ENCODE data around the gene IMMP2L. TPM values are rescaled to one million over a fixed set of nuclear protein-coding genes. Genes with fewer than 3 reads are reported as not detected.

Gene IMMP2L
- total RNA-seq, 1 donor from 2014 or later = 11.9 TPM

- Mint-ChIP-seq H3K4me1 (peaks cover 9% of the 10 kb centered on the region), H3K27me3 (ENCODE audit: low read depth) (no peaks in the 10 kb centered on the region), H3K36me3 (ENCODE audit: low read depth) (no peaks in the 10 kb centered on the region), H3K4me3 (no peak overlapping the region), H3K9me3 (no peaks in the 10 kb centered on the region), H3K27ac (ENCODE audit: unreplicated experiment) (no peak overlapping the region)
- no peak for DNase-seq (ENCODE audit: low read depth, low spot score)
- TF ChIP-seq CTCF (conservative IDR thresholded peaks at IDR 0.05) = no peak
These were observed 549.3 kb downstream of the IMMP2L start for GRCh38 chr7:111012799-111013675.

DNA sequence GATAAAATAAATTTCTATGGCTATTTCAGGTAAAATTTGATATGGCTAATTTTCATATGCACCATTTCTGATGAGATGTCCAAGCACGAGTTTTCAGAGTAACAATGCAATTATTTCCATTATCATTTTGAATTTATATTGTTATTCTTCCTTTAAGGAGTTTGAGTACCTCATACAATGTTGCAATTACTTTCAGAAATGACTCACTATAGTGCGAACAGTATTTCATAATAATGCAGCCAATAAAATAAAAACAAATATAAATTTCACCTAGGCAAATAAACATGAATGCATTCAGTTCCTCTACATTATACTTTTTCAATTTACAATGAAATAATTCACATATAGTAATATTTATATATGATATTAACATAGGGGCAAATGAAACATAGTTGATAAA lies 550.1 kb downstream of the IMMP2L start:
- Mint-ChIP-seq H3K9me3 (no peaks in the 10 kb centered on the region), H3K27ac (ENCODE audit: unreplicated experiment) (no peak overlapping the region), H3K4me3 (no peak overlapping the region), H3K4me1 (peaks cover 9% of the 10 kb centered on the region), H3K36me3 (ENCODE audit: low read depth) (no peaks in the 10 kb centered on the region), H3K27me3 (ENCODE audit: low read depth) (no peaks in the 10 kb centered on the region)
- no peak for TF ChIP-seq CTCF (conservative IDR thresholded peaks at IDR 0.05)
- no peak for DNase-seq (ENCODE audit: low read depth, low spot score)

DNA sequence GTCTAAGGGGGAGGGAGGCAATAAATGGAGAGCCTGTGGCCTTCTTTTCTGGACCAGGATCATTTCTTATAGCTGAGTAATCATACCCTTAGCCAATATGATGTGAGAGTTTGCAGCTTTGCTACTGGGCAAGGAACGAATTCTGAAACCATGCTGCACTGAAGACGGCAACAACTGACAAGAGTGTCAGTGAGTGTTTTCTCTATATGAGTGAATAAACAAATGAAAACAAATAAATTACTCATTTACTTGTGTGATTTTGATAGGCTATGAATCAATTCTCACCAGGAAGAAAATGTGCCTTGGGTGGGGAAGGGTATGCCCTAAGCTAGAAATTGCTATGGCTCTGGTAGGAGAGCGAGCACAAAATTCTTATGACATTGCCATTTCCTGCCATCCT lies 550.8 kb downstream of the IMMP2L start:
- H3K4me3 Mint-ChIP-seq = no peak overlapping the region
- H3K36me3 Mint-ChIP-seq (ENCODE audit: low read depth) = no peaks in the 10 kb centered on the region
- no peaks in the 10 kb centered on the region for H3K27me3 Mint-ChIP-seq (ENCODE audit: low read depth)
- no peaks in the 10 kb centered on the region for H3K9me3 Mint-ChIP-seq
- no peak for DNase-seq (ENCODE audit: low read depth, low spot score)
- peaks cover 9% of the 10 kb centered on the region for H3K4me1 Mint-ChIP-seq
- TF ChIP-seq CTCF (conservative IDR thresholded peaks at IDR 0.05) = no peak
- H3K27ac Mint-ChIP-seq (ENCODE audit: unreplicated experiment) = no peak overlapping the region

DNA sequence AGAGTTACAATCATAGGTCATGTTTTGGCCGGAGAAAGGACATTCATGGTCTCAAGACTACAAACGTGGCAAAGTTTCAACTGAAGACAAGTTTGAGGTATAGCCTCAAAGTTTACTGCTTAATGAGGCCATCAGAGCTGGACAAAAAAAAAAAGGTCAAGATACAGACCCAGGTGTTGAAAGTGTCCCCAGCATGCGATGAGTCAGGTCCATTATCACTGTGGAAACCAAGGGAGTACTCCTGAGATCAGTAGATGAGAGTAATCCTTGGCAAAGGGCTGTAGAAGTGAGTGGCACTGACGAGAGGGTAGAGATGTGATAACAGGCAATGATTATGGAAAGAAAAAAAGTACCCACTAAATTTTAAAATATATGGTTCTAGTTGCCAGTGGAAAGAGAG lies 551.5 kb downstream of the IMMP2L start:
- Mint-ChIP-seq H3K9me3 (no peaks in the 10 kb centered on the region), H3K36me3 (ENCODE audit: low read depth) (no peaks in the 10 kb centered on the region), H3K27me3 (ENCODE audit: low read depth) (no peaks in the 10 kb centered on the region), H3K4me1 (peaks cover 9% of the 10 kb centered on the region), H3K4me3 (no peak overlapping the region), H3K27ac (ENCODE audit: unreplicated experiment) (no peak overlapping the region)
- no peak for TF ChIP-seq CTCF (conservative IDR thresholded peaks at IDR 0.05)
- DNase-seq (ENCODE audit: low read depth, low spot score) = no peak

DNA sequence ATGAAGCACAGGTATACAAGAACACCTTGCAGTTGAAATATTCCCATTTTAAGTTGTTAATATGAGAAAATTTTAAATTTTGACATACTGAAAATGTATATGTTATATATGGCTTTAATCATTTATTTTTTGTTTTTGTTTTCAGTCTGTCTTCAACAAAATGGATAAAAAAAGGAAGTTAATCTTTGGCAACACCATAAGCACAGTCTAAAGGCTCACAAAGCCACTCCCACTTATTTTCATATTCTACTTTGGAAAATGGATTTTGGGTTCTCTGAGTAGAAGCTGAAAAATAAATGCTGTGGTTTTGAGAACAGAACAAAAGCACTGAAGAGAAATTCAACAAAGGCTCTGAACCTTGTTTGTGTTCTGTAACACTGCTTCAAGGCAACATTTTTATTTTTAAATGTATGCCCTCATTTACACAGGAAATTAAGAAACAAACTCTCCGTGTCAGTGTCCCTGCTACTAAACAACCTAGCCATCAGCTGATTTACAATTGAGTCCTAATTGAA lies 552.7 kb downstream of the IMMP2L start:
- Mint-ChIP-seq H3K4me1 (no peaks in the 10 kb centered on the region), H3K27ac (ENCODE audit: unreplicated experiment) (no peak overlapping the region), H3K27me3 (ENCODE audit: low read depth) (no peaks in the 10 kb centered on the region), H3K36me3 (ENCODE audit: low read depth) (no peaks in the 10 kb centered on the region), H3K9me3 (no peaks in the 10 kb centered on the region), H3K4me3 (no peak overlapping the region)
- TF ChIP-seq CTCF (conservative IDR thresholded peaks at IDR 0.05) = no peak
- DNase-seq (ENCODE audit: low read depth, low spot score) = no peak
